Activated effector memory CD4-positive, alpha-beta T cell treated with Interleukin-2 at 50 U/mL for 16 hours (primary cell): ENCODE data around the gene NRAP.

Experiments
- DNase-seq: peaks from one replicate; pipeline ENCODE4 v3.0.0-alpha.2; 2020

The NRAP gene

GRCh38 chr10:113663908-113664307, at the start of gene NRAP:
Gene NRAP, minus strand, starts transcription at chr10:113664041. Its CDS starts 159 bp downstream, at chr10:113663882.
- DNase-seq: no peak

- DNase-seq: no peak
These were observed 49.8 kb upstream of the NRAP start for GRCh38 chr10:113713640-113713982.

GRCh38 chr10:113712755-113713639, 49.2 kb upstream of the NRAP start:
- no peak for DNase-seq

- DNase-seq: no peak
These were observed 48.2 kb upstream of the NRAP start for GRCh38 chr10:113712024-113712423.

GRCh38 chr10:113711142-113711541, 47.3 kb upstream of the NRAP start:
- no peak for DNase-seq

GRCh38 chr10:113709221-113709838, 45.5 kb upstream of the NRAP start:
- DNase-seq: no peak

- DNase-seq: no peak
These were observed 44.8 kb upstream of the NRAP start for GRCh38 chr10:113708640-113709039.

GRCh38 chr10:113706623-113707022, 42.8 kb upstream of the NRAP start:
- no peak for DNase-seq

- DNase-seq: no peak
These were observed 41.5 kb upstream of the NRAP start for GRCh38 chr10:113705344-113705652.

- DNase-seq: no peak
These were observed 40.9 kb upstream of the NRAP start for GRCh38 chr10:113704637-113705343.

- DNase-seq: no peak
These were observed 33.8 kb upstream of the NRAP start for GRCh38 chr10:113697595-113697994.

- DNase-seq: no peak
These were observed 31.9 kb upstream of the NRAP start for GRCh38 chr10:113695691-113696090.

GRCh38 chr10:113693348-113693747, 29.5 kb upstream of the NRAP start:
- DNase-seq: no peak

GRCh38 chr10:113692271-113692670, 28.4 kb upstream of the NRAP start:
- no peak for DNase-seq

GRCh38 chr10:113691381-113691780, 27.5 kb upstream of the NRAP start:
- no peak for DNase-seq

- no peak for DNase-seq
These were observed 26.9 kb upstream of the NRAP start for GRCh38 chr10:113690749-113691148.

GRCh38 chr10:113689574-113689973, 25.7 kb upstream of the NRAP start:
- no peak for DNase-seq

GRCh38 chr10:113689057-113689456, 25.2 kb upstream of the NRAP start:
- no peak for DNase-seq

GRCh38 chr10:113687037-113687436, 23.2 kb upstream of the NRAP start:
- no peak for DNase-seq

- no peak for DNase-seq
These were observed 22.2 kb upstream of the NRAP start for GRCh38 chr10:113686028-113686427.

GRCh38 chr10:113683300-113683699, 19.5 kb upstream of the NRAP start:
- no peak for DNase-seq

- DNase-seq: no peak
These were observed 18.0 kb upstream of the NRAP start for GRCh38 chr10:113681533-113682470.
